ENCODE measurements around the gene NKPD1. TPM values are rescaled to one million over a fixed set of nuclear protein-coding genes. Genes with fewer than 3 reads are reported as not detected.

The NKPD1 gene
- total RNA-seq, 1 donor from 2014 or later: not detected

DNA sequence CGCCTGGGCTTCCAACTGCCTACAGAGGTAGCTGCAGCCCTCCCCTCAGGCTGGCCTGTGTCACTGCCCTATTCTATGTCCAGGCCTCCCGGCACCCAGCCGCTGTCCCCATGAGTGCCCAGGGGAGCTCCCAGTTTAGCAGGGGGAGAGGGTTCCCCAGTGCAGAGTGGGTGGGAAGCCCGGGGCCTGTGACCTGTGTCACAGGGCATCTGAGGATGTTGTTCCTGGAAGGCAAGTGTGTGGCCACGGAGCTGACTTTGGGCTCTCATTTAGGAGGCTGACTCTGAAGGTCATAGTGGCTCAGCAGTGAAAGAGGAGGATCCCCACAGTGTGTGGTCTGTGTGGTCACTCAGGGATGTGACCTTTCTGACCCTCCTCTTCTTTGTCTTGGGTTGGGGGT is 42.7 kb downstream of the NKPD1 start:
- Histone ChIP-seq H4K20me1 (ENCODE audit: insufficient read depth, low read length) (peaks cover 97% of the 10 kb centered on the region), H3K36me3 (ENCODE audit: insufficient read depth, low read length) (no peaks in the 10 kb centered on the region), H3K9me3 (ENCODE audit: insufficient read depth, low read depth, low read length) (no peaks in the 10 kb centered on the region), H3K9ac (ENCODE audit: low read length) (no peak overlapping the region), H3K4me3 (ENCODE audit: insufficient read depth, low read depth, low read length) (no peak overlapping the region), H3K4me1 (ENCODE audit: insufficient read depth, low read length) (no peaks in the 10 kb centered on the region), H3K27me3 (ENCODE audit: insufficient read depth, low read length) (no peaks in the 10 kb centered on the region), H3K4me2 (ENCODE audit: low read length) (no peak overlapping the region), H3K27ac (ENCODE audit: low read depth, low read length) (no peak overlapping the region), H3K79me2 (ENCODE audit: insufficient read depth, low read length) (peaks cover 89% of the 10 kb centered on the region), H2AFZ (ENCODE audit: low read depth, low read length) (no peak overlapping the region)
- H3K9me3 Mint-ChIP-seq (ENCODE audit: unreplicated experiment): no peaks in the 10 kb centered on the region
- peaks cover 2% of the 10 kb centered on the region for H3K36me3 Mint-ChIP-seq (ENCODE audit: low read depth, unreplicated experiment)
- FAIRE-seq (no peak), DNase-seq (ENCODE audit: low read depth) (no peak)
- H3K4me1 Mint-ChIP-seq (ENCODE audit: low read depth, unreplicated experiment): peaks cover 6% of the 10 kb centered on the region
- H3K27ac Mint-ChIP-seq (ENCODE audit: unreplicated experiment): no peak overlapping the region
- H3K27me3 Mint-ChIP-seq (ENCODE audit: low read depth, unreplicated experiment): no peaks in the 10 kb centered on the region
- TF ChIP-seq, protein P1, sequence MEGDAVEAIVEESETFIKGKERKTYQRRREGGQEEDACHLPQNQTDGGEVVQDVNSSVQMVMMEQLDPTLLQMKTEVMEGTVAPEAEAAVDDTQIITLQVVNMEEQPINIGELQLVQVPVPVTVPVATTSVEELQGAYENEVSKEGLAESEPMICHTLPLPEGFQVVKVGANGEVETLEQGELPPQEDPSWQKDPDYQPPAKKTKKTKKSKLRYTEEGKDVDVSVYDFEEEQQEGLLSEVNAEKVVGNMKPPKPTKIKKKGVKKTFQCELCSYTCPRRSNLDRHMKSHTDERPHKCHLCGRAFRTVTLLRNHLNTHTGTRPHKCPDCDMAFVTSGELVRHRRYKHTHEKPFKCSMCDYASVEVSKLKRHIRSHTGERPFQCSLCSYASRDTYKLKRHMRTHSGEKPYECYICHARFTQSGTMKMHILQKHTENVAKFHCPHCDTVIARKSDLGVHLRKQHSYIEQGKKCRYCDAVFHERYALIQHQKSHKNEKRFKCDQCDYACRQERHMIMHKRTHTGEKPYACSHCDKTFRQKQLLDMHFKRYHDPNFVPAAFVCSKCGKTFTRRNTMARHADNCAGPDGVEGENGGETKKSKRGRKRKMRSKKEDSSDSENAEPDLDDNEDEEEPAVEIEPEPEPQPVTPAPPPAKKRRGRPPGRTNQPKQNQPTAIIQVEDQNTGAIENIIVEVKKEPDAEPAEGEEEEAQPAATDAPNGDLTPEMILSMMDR (IDR thresholded peaks at IDR 0.05; ENCODE audit: insufficient read depth, low read depth, low read length): no peak
- TF ChIP-seq EZH2 (IDR thresholded peaks at IDR 0.05; ENCODE audit: insufficient read depth, low read length): no peak
- no peak overlapping the region for H3K4me3 Mint-ChIP-seq (ENCODE audit: unreplicated experiment)

- peaks cover 97% of the 10 kb centered on the region for H4K20me1 ChIP-seq (ENCODE audit: insufficient read depth, low read length)
- no peak overlapping the region for H3K27ac Mint-ChIP-seq (ENCODE audit: unreplicated experiment)
- H2AFZ ChIP-seq (ENCODE audit: low read depth, low read length): no peak overlapping the region
These were observed 43.1 kb downstream of the NKPD1 start for GRCh38 chr19:45117671-45118070.

DNA sequence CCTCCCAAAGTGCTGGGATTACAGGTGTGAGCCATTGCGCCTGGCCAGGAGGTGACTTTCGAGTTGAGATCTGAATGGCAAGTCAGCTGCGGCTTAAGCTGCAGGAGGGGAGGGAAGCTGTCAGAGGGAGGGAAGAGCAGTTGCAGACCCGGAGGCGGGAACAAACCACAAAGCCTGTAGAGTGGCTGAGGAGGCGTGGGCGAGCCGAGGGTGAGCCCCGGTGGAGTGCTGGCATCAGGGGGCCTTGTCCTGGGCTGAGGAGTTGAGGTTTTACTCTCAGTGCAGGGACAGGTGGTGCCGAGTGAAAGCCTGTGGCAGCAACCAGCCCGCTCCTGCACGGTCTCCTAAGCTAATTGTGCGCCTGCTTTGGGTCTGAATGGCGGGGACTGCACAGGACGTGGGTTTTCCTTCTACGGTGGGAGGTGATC is 43.6 kb downstream of the NKPD1 start:
- Histone ChIP-seq H3K27me3 (ENCODE audit: insufficient read depth, low read length) (no peaks in the 10 kb centered on the region), H3K4me1 (ENCODE audit: insufficient read depth, low read length) (no peaks in the 10 kb centered on the region), H3K79me2 (ENCODE audit: insufficient read depth, low read length) (peaks cover 89% of the 10 kb centered on the region), H4K20me1 (ENCODE audit: insufficient read depth, low read length) (peaks cover 97% of the 10 kb centered on the region), H3K4me3 (ENCODE audit: insufficient read depth, low read depth, low read length) (no peak overlapping the region), H3K9ac (ENCODE audit: low read length) (no peak overlapping the region), H3K9me3 (ENCODE audit: insufficient read depth, low read depth, low read length) (no peaks in the 10 kb centered on the region), H3K27ac (ENCODE audit: low read depth, low read length) (no peak overlapping the region), H3K4me2 (ENCODE audit: low read length) (no peak overlapping the region), H3K36me3 (ENCODE audit: insufficient read depth, low read length) (no peaks in the 10 kb centered on the region), H2AFZ (ENCODE audit: low read depth, low read length) (no peak overlapping the region)
- Mint-ChIP-seq H3K27me3 (ENCODE audit: low read depth, unreplicated experiment) (no peaks in the 10 kb centered on the region), H3K4me1 (ENCODE audit: low read depth, unreplicated experiment) (peaks cover 6% of the 10 kb centered on the region), H3K4me3 (ENCODE audit: unreplicated experiment) (no peak overlapping the region), H3K27ac (ENCODE audit: unreplicated experiment) (no peak overlapping the region), H3K9me3 (ENCODE audit: unreplicated experiment) (no peaks in the 10 kb centered on the region), H3K36me3 (ENCODE audit: low read depth, unreplicated experiment) (no peaks in the 10 kb centered on the region)
- DNase-seq (ENCODE audit: low read depth): peak; percentile 37
- FAIRE-seq: no peak
- no peak for TF ChIP-seq EZH2 (IDR thresholded peaks at IDR 0.05; ENCODE audit: insufficient read depth, low read length)
- TF ChIP-seq, protein P1 (IDR thresholded peaks at IDR 0.05; ENCODE audit: insufficient read depth, low read depth, low read length): no peak

More at GRCh38 chr19:45117671-45118070, 43.1 kb downstream of the NKPD1 start:
- Histone ChIP-seq H3K79me2 (ENCODE audit: insufficient read depth, low read length) (peaks cover 89% of the 10 kb centered on the region), H3K4me1 (ENCODE audit: insufficient read depth, low read length) (no peaks in the 10 kb centered on the region), H3K27ac (ENCODE audit: low read depth, low read length) (no peak overlapping the region), H3K9me3 (ENCODE audit: insufficient read depth, low read depth, low read length) (no peaks in the 10 kb centered on the region), H3K4me2 (ENCODE audit: low read length) (no peak overlapping the region), H3K36me3 (ENCODE audit: insufficient read depth, low read length) (no peaks in the 10 kb centered on the region), H3K4me3 (ENCODE audit: insufficient read depth, low read depth, low read length) (no peak overlapping the region), H3K9ac (ENCODE audit: low read length) (no peak overlapping the region), H3K27me3 (ENCODE audit: insufficient read depth, low read length) (no peaks in the 10 kb centered on the region)
- Mint-ChIP-seq H3K9me3 (ENCODE audit: unreplicated experiment) (no peaks in the 10 kb centered on the region), H3K27me3 (ENCODE audit: low read depth, unreplicated experiment) (no peaks in the 10 kb centered on the region), H3K36me3 (ENCODE audit: low read depth, unreplicated experiment) (peaks cover 2% of the 10 kb centered on the region), H3K4me1 (ENCODE audit: low read depth, unreplicated experiment) (peaks cover 6% of the 10 kb centered on the region), H3K4me3 (ENCODE audit: unreplicated experiment) (no peak overlapping the region)
- no peak for FAIRE-seq
- no peak for DNase-seq (ENCODE audit: low read depth)
- TF ChIP-seq, protein P1 (IDR thresholded peaks at IDR 0.05; ENCODE audit: insufficient read depth, low read depth, low read length): no peak
- no peak for TF ChIP-seq EZH2 (IDR thresholded peaks at IDR 0.05; ENCODE audit: insufficient read depth, low read length)

Measured in astrocyte (in vitro differentiated cells and primary cell).